SK-N-SH (cell line): Measurements from ENCODE around the gene UQCR10.

Experiments used
- CTCF ChIP-seq: fragments of 200-600 bp; sonication (generic); IDR thresholded peaks from 2 replicates; pipeline ENCODE4 v1.6.1; 2017; ENCODE audit warnings: antibody characterized with exemption, mild to moderate bottlenecking, moderate library complexity
- EP300 ChIP-seq, 2 experiments: IDR thresholded peaks; 2 replicates each; pipeline versions ENCODE4 v1.4.0 to v1.6.1; 2012; ENCODE audit warnings: borderline replicate concordance in 1 of 2, low read depth in 1 of 2, low read length in 1 of 2
- EZH2phosphoT487 ChIP-seq: fragments of 200-600 bp; sonication (generic); IDR thresholded peaks from 2 replicates; pipeline ENCODE4 v1.6.1; 2017; ENCODE audit warnings: low read depth, mixed run types, mild to moderate bottlenecking, antibody characterized with exemption, moderate library complexity, borderline replicate concordance
- GABPA ChIP-seq: IDR thresholded peaks from 2 replicates; pipeline ENCODE4 v1.4.0; 2012; ENCODE audit warnings: low read depth, mild to moderate bottlenecking
- JUND ChIP-seq: IDR thresholded peaks from 2 replicates; pipeline ENCODE4 v1.4.0; 2012
- MAX ChIP-seq: IDR thresholded peaks from 2 replicates; pipeline ENCODE4 v1.4.0; 2012; ENCODE audit warnings: low read depth
- NFIC ChIP-seq: IDR thresholded peaks from 2 replicates; pipeline ENCODE4 v1.4.0; 2012; ENCODE audit warnings: borderline replicate concordance
- NRF1 ChIP-seq: IDR thresholded peaks from 2 replicates; pipeline ENCODE4 v1.6.1; 2012; ENCODE audit warnings: low read depth, mild to moderate bottlenecking, low read length
- POLR2AphosphoS5 ChIP-seq: IDR thresholded peaks from 2 replicates; pipeline ENCODE4 v1.6.1; 2012; ENCODE audit warnings: low read depth, low read length
- REST ChIP-seq: IDR thresholded peaks from 2 replicates; pipeline ENCODE4 v1.6.1; 2012; ENCODE audit warnings: mild to moderate bottlenecking, low read depth, low read length, moderate library complexity
- SMC3 ChIP-seq: IDR thresholded peaks from 2 replicates; pipeline ENCODE4 v1.6.1; 2012; ENCODE audit warnings: low read depth, low read length, improper control_type of control experiment
- USF2 ChIP-seq: fragments of 150-350 bp; IDR thresholded peaks from 2 replicates; pipeline ENCODE4 v1.6.1; 2017; ENCODE audit warnings: antibody characterized with exemption, low read length, low read depth, borderline replicate concordance

- TF ChIP-seq MAX (no peak), SMC3 (no peak), CTCF (no peak), NRF1 (no peak), POLR2AphosphoS5 (no peak), NFIC (no peak), GABPA (no peak), EZH2phosphoT487 (no peak), USF2 (no peak), JUND (no peak), REST (no peak), EP300 (IDR thresholded peaks at IDR 0.05; ENCODE audit: borderline replicate concordance in 1 of 2, low read depth in 1 of 2, low read length in 1 of 2) (no peak)
Measured at GRCh38 chr22:29816128-29816527, 49.0 kb downstream of the UQCR10 start.
